Measurements from ENCODE around the gene TDRD6. TPM values are rescaled to one million over a fixed set of nuclear protein-coding genes. Genes with fewer than 3 reads are reported as not detected.

TDRD6 gene
- total RNA-seq, 1 experiment from 2014 or later = 0.02 TPM

DNA sequence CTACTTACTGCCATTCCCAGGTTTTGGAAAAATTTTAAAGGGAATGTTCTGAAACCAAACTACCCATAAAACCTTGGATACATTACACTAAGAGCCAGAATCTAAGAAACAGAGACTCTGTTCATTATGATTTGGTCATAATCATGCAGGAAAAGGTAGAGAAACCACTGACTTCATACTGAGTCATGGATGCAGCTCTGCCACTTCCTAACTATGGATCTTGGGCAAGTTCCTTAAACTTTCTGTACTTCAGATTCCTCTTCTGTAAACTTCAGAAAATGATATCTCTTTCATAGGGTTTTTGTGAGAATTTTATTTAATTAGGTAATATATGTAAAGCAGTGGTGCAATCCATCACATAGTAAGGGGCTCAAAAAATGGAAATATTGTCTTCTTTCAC lies 27.5 kb downstream of the TDRD6 start:
- H3K9me3 Mint-ChIP-seq = no peaks in the 10 kb centered on the region
- Histone ChIP-seq H3K27ac (ENCODE audit: insufficient read length, low read depth, low read length) (no peak overlapping the region), H2BK20ac (ENCODE audit: low read depth, low read length, poor library complexity, severe bottlenecking) (no peak overlapping the region), H2BK120ac (ENCODE audit: low read depth, low read length, poor library complexity, severe bottlenecking) (no peak overlapping the region), H4K5ac (ENCODE audit: insufficient read length, low read depth, low read length) (no peak overlapping the region), H2AK5ac (ENCODE audit: insufficient read length, low read length) (no peak overlapping the region), H3K4ac (ENCODE audit: low read depth, low read length) (no peak overlapping the region), H3K4me1 (ENCODE audit: insufficient read depth, low read length) (no peaks in the 10 kb centered on the region), H3K18ac (ENCODE audit: insufficient read length, low read depth, low read length) (no peak overlapping the region), H2AFZ (ENCODE audit: low read length) (no peak overlapping the region), H3K27me3 (ENCODE audit: insufficient read depth, low read length) (no peaks in the 10 kb centered on the region), H2BK5ac (ENCODE audit: insufficient read length, low read length) (no peak overlapping the region), H3K23me2 (ENCODE audit: insufficient read length, low read depth, low read length, poor library complexity, severe bottlenecking) (no peaks in the 10 kb centered on the region), H4K20me1 (ENCODE audit: control insufficient read depth, insufficient read depth, insufficient read length) (no peaks in the 10 kb centered on the region), H3K79me1 (ENCODE audit: insufficient read depth, low read depth, low read length, poor library complexity, severe bottlenecking) (no peaks in the 10 kb centered on the region), H4K91ac (ENCODE audit: insufficient read length, low read depth, low read length) (no peak overlapping the region), H2BK12ac (ENCODE audit: insufficient read length, low read depth, low read length) (no peak overlapping the region), H3K79me2 (ENCODE audit: insufficient read depth, low read length) (no peaks in the 10 kb centered on the region), H3K9ac (ENCODE audit: extremely low read depth, insufficient read length, low read length) (no peak overlapping the region), H3T11ph (ENCODE audit: low read length) (no peak overlapping the region), H2BK15ac (ENCODE audit: low read depth, low read length) (no peak overlapping the region), H3K56ac (ENCODE audit: insufficient read length, low read depth, low read length) (no peak overlapping the region), H4K8ac (replicated peaks; ENCODE audit: insufficient read length, low read depth, low read length) (no peak overlapping the region), H3K4me2 (ENCODE audit: insufficient read depth, insufficient read length, low read length) (no peak overlapping the region), H3K14ac (ENCODE audit: insufficient read depth, low read length) (no peak overlapping the region), H3K9me3 (ENCODE audit: control insufficient read depth, low read depth, low read length) (no peaks in the 10 kb centered on the region), H3K23ac (ENCODE audit: insufficient read length, low read depth, low read length) (no peak overlapping the region)
- no peaks in the 10 kb centered on the region for H3K4me1 Mint-ChIP-seq
- peaks cover 2% of the 10 kb centered on the region; the same call in 1 of the 2 replicates for H3K27me3 Mint-ChIP-seq (ENCODE audit: low read depth)
- H3K27ac Mint-ChIP-seq = no peak overlapping the region
- no peak for DNase-seq
- no peak overlapping the region for H3K4me3 Mint-ChIP-seq
- no peaks in the 10 kb centered on the region for H3K36me3 Mint-ChIP-seq (ENCODE audit: insufficient read depth in 1 of 3, low read depth in 3 of 3)
- TF ChIP-seq CTCF (conservative IDR thresholded peaks at IDR 0.05) = no peak
